ENCODE measurements around the gene CCDC13.

The CCDC13 gene

GRCh38 chr3:42749025-42749752 lies 23.9 kb downstream of the CCDC13 start:
- H3K4me3 ChIP-seq (ENCODE audit: low read depth, low read length) = no peak overlapping the region
- H3K4me1 ChIP-seq (ENCODE audit: control insufficient read depth, insufficient read depth, low read length) = peaks cover 6% of the 10 kb centered on the region
- H3K27me3 ChIP-seq (ENCODE audit: control insufficient read depth, insufficient read depth, low read length) = peaks cover 2% of the 10 kb centered on the region
- H3K9me3 ChIP-seq (ENCODE audit: control insufficient read depth, insufficient read depth, low read length) = no peaks in the 10 kb centered on the region
- H3K36me3 ChIP-seq (ENCODE audit: control insufficient read depth, insufficient read depth, low read length) = no peaks in the 10 kb centered on the region
- no peak overlapping the region for H3K9ac ChIP-seq (ENCODE audit: low read depth, low read length)

GRCh38 chr3:42747581-42747980 lies 25.5 kb downstream of the CCDC13 start:
- peaks cover 2% of the 10 kb centered on the region for H3K27me3 ChIP-seq (ENCODE audit: control insufficient read depth, insufficient read depth, low read length)
- no peaks in the 10 kb centered on the region for H3K9me3 ChIP-seq (ENCODE audit: control insufficient read depth, insufficient read depth, low read length)
- no peaks in the 10 kb centered on the region for H3K36me3 ChIP-seq (ENCODE audit: control insufficient read depth, insufficient read depth, low read length)
- no peak overlapping the region for H3K4me3 ChIP-seq (ENCODE audit: low read depth, low read length)
- no peak overlapping the region for H3K9ac ChIP-seq (ENCODE audit: low read depth, low read length)
- H3K4me1 ChIP-seq (ENCODE audit: control insufficient read depth, insufficient read depth, low read length) = peaks cover 9% of the 10 kb centered on the region

- H3K27me3 ChIP-seq (ENCODE audit: control insufficient read depth, insufficient read depth, low read length) = peaks cover 2% of the 10 kb centered on the region
- no peak overlapping the region for H3K9ac ChIP-seq (ENCODE audit: low read depth, low read length)
- no peaks in the 10 kb centered on the region for H3K9me3 ChIP-seq (ENCODE audit: control insufficient read depth, insufficient read depth, low read length)
- H3K36me3 ChIP-seq (ENCODE audit: control insufficient read depth, insufficient read depth, low read length) = no peaks in the 10 kb centered on the region
- no peak overlapping the region for H3K4me3 ChIP-seq (ENCODE audit: low read depth, low read length)
- peaks cover 9% of the 10 kb centered on the region for H3K4me1 ChIP-seq (ENCODE audit: control insufficient read depth, insufficient read depth, low read length)
Measured at GRCh38 chr3:42746455-42747450, 26.3 kb downstream of the CCDC13 start.

- H3K36me3 ChIP-seq (ENCODE audit: control insufficient read depth, insufficient read depth, low read length) = no peaks in the 10 kb centered on the region
- peaks cover 9% of the 10 kb centered on the region for H3K4me1 ChIP-seq (ENCODE audit: control insufficient read depth, insufficient read depth, low read length)
- H3K9ac ChIP-seq (ENCODE audit: low read depth, low read length) = no peak overlapping the region
- H3K27me3 ChIP-seq (ENCODE audit: control insufficient read depth, insufficient read depth, low read length) = peaks cover 2% of the 10 kb centered on the region
- no peak overlapping the region for H3K4me3 ChIP-seq (ENCODE audit: low read depth, low read length)
- no peaks in the 10 kb centered on the region for H3K9me3 ChIP-seq (ENCODE audit: control insufficient read depth, insufficient read depth, low read length)
Measured at GRCh38 chr3:42745776-42746454, 27.1 kb downstream of the CCDC13 start.

GRCh38 chr3:42745291-42745745 lies 27.7 kb downstream of the CCDC13 start:
- Histone ChIP-seq H3K9me3 (ENCODE audit: control insufficient read depth, insufficient read depth, low read length) (no peaks in the 10 kb centered on the region), H3K27me3 (ENCODE audit: control insufficient read depth, insufficient read depth, low read length) (peaks cover 2% of the 10 kb centered on the region), H3K36me3 (ENCODE audit: control insufficient read depth, insufficient read depth, low read length) (no peaks in the 10 kb centered on the region), H3K9ac (ENCODE audit: low read depth, low read length) (no peak overlapping the region), H3K4me1 (ENCODE audit: control insufficient read depth, insufficient read depth, low read length) (peaks cover 9% of the 10 kb centered on the region), H3K4me3 (ENCODE audit: low read depth, low read length) (no peak overlapping the region)

GRCh38 chr3:42743204-42743995 lies 29.7 kb downstream of the CCDC13 start:
- Histone ChIP-seq H3K4me3 (ENCODE audit: low read depth, low read length) (no peak overlapping the region), H3K27me3 (ENCODE audit: control insufficient read depth, insufficient read depth, low read length) (peaks cover 2% of the 10 kb centered on the region), H3K4me1 (ENCODE audit: control insufficient read depth, insufficient read depth, low read length) (peaks cover 7% of the 10 kb centered on the region), H3K9me3 (ENCODE audit: control insufficient read depth, insufficient read depth, low read length) (no peaks in the 10 kb centered on the region), H3K36me3 (ENCODE audit: control insufficient read depth, insufficient read depth, low read length) (no peaks in the 10 kb centered on the region), H3K9ac (ENCODE audit: low read depth, low read length) (no peak overlapping the region)

- Histone ChIP-seq H3K27me3 (ENCODE audit: control insufficient read depth, insufficient read depth, low read length) (peaks cover 2% of the 10 kb centered on the region), H3K9ac (ENCODE audit: low read depth, low read length) (no peak overlapping the region), H3K36me3 (ENCODE audit: control insufficient read depth, insufficient read depth, low read length) (no peaks in the 10 kb centered on the region), H3K4me3 (ENCODE audit: low read depth, low read length) (no peak overlapping the region), H3K4me1 (ENCODE audit: control insufficient read depth, insufficient read depth, low read length) (peaks cover 7% of the 10 kb centered on the region), H3K9me3 (ENCODE audit: control insufficient read depth, insufficient read depth, low read length) (no peaks in the 10 kb centered on the region)
Measured at GRCh38 chr3:42742688-42743087, 30.4 kb downstream of the CCDC13 start.

- Histone ChIP-seq H3K4me1 (ENCODE audit: control insufficient read depth, insufficient read depth, low read length) (peaks cover 7% of the 10 kb centered on the region), H3K9me3 (ENCODE audit: control insufficient read depth, insufficient read depth, low read length) (no peaks in the 10 kb centered on the region), H3K27me3 (ENCODE audit: control insufficient read depth, insufficient read depth, low read length) (peaks cover 2% of the 10 kb centered on the region), H3K9ac (ENCODE audit: low read depth, low read length) (no peak overlapping the region), H3K4me3 (ENCODE audit: low read depth, low read length) (no peak overlapping the region), H3K36me3 (ENCODE audit: control insufficient read depth, insufficient read depth, low read length) (no peaks in the 10 kb centered on the region)
Measured at GRCh38 chr3:42742259-42742658, 30.8 kb downstream of the CCDC13 start.

GRCh38 chr3:42741796-42742195 lies 31.3 kb downstream of the CCDC13 start:
- Histone ChIP-seq H3K4me1 (ENCODE audit: control insufficient read depth, insufficient read depth, low read length) (peaks cover 7% of the 10 kb centered on the region), H3K9ac (ENCODE audit: low read depth, low read length) (no peak overlapping the region), H3K4me3 (ENCODE audit: low read depth, low read length) (no peak overlapping the region)

GRCh38 chr3:42739401-42740158 lies 33.5 kb downstream of the CCDC13 start:
- Histone ChIP-seq H3K4me3 (ENCODE audit: low read depth, low read length) (no peak overlapping the region), H3K36me3 (ENCODE audit: control insufficient read depth, insufficient read depth, low read length) (no peaks in the 10 kb centered on the region), H3K27me3 (ENCODE audit: control insufficient read depth, insufficient read depth, low read length) (no peaks in the 10 kb centered on the region), H3K4me1 (ENCODE audit: control insufficient read depth, insufficient read depth, low read length) (peaks cover 9% of the 10 kb centered on the region), H3K9ac (ENCODE audit: low read depth, low read length) (no peak overlapping the region), H3K9me3 (ENCODE audit: control insufficient read depth, insufficient read depth, low read length) (no peaks in the 10 kb centered on the region)

More at GRCh38 chr3:42741796-42742195, 31.3 kb downstream of the CCDC13 start:
- H3K27me3 ChIP-seq (ENCODE audit: control insufficient read depth, insufficient read depth, low read length) = peaks cover 2% of the 10 kb centered on the region
- H3K9me3 ChIP-seq (ENCODE audit: control insufficient read depth, insufficient read depth, low read length) = no peaks in the 10 kb centered on the region
- H3K36me3 ChIP-seq (ENCODE audit: control insufficient read depth, insufficient read depth, low read length) = no peaks in the 10 kb centered on the region

All from iPS-15b (cell line).